ENCODE data around the gene CTSW. TPM values are rescaled to one million over a fixed set of nuclear protein-coding genes. Genes with fewer than 3 reads are reported as not detected.

CTSW gene
- polyA plus RNA-seq, 3 donors, result 0.71 to 1.3 (median 0.78) TPM

- DNase-seq, result no peak
- H3K4me3 ChIP-seq (replicated peaks in 1 of 3; ENCODE audit: low read depth in 2 of 3, low read length in 3 of 3), result no peak overlapping the region
- H3K4me1 Mint-ChIP-seq, result peaks cover 39% of the 10 kb centered on the region
- 92% methylated on average over 1 of the region's 4 CpGs for WGBS (ENCODE audit: insufficient coverage)
- no peak overlapping the region for H3K9ac ChIP-seq (ENCODE audit: insufficient read depth, low read length, poor library complexity, severe bottlenecking)
- peaks cover 48 to 56% of the 10 kb centered on the region in 2 donors for H3K4me1 ChIP-seq (ENCODE audit: control insufficient read depth in 1 of 2, insufficient read depth in 2 of 2, low read length in 2 of 2)
- H4K20me1 ChIP-seq (ENCODE audit: insufficient read depth, low read length), result peaks cover 12% of the 10 kb centered on the region
- intact Hi-C loops (cut with micrococcal nuclease), result no loop called here
- no peak overlapping the region for H3K4me2 ChIP-seq (replicated peaks; ENCODE audit: extremely low read depth, low read length, poor library complexity, severe bottlenecking)
- no peak overlapping the region for H3K4me3 Mint-ChIP-seq
- no peak for TF ChIP-seq CTCF (IDR thresholded peaks at IDR 0.05)
- H3K27me3 ChIP-seq (ENCODE audit: control insufficient read depth in 2 of 2, insufficient read depth in 2 of 2, low read length in 2 of 2), result no peaks in the 10 kb centered on the region
- H3K27ac ChIP-seq (ENCODE audit: low read depth in 1 of 2, low read length in 2 of 2), result no peak overlapping the region
- H3K36me3 ChIP-seq (replicated peaks in 1 of 2; ENCODE audit: control insufficient read depth in 1 of 2, insufficient read depth in 2 of 2, low read length in 2 of 2), result peaks cover 0 to 5% of the 10 kb centered on the region in 2 donors
- peaks cover 0 to under 1% (median 0%) of the 10 kb centered on the region in 3 donors for H3K27me3 Mint-ChIP-seq (ENCODE audit: low read depth in 3 of 3)
- no peaks in the 10 kb centered on the region for H3K9me3 Mint-ChIP-seq
- H3K27ac Mint-ChIP-seq, result no peak overlapping the region
- H2AFZ ChIP-seq (ENCODE audit: insufficient read depth, low read depth, low read length, poor library complexity, severe bottlenecking), result no peak overlapping the region
- peaks cover 16 to 19% of the 10 kb centered on the region in 2 donors for H3K36me3 Mint-ChIP-seq
- H3K9me3 ChIP-seq (replicated peaks in 1 of 2; ENCODE audit: control insufficient read depth in 1 of 2, insufficient read depth in 1 of 2, low read length in 2 of 2), result no peaks in the 10 kb centered on the region
- H3K79me2 ChIP-seq (ENCODE audit: insufficient read depth, low read length), result peaks cover 25% of the 10 kb centered on the region
Measured at GRCh38 chr11:65897020-65897471, 17.4 kb downstream of the CTSW start.

- Histone ChIP-seq H4K20me1 (ENCODE audit: insufficient read depth, low read length) (peaks cover 5% of the 10 kb centered on the region), H3K9me3 (replicated peaks in 1 of 2; ENCODE audit: control insufficient read depth in 1 of 2, insufficient read depth in 1 of 2, low read length in 2 of 2) (no peaks in the 10 kb centered on the region), H3K27ac (ENCODE audit: low read depth in 1 of 2, low read length in 2 of 2) (peak overlapping the region in 1 of 2 donors; percentile 84), H3K79me2 (ENCODE audit: insufficient read depth, low read length) (peaks cover 11% of the 10 kb centered on the region), H3K4me1 (ENCODE audit: control insufficient read depth in 1 of 2, insufficient read depth in 2 of 2, low read length in 2 of 2) (peaks cover 31 to 39% of the 10 kb centered on the region in 2 donors), H2AFZ (ENCODE audit: insufficient read depth, low read depth, low read length, poor library complexity, severe bottlenecking) (no peak overlapping the region), H3K4me2 (replicated peaks; ENCODE audit: extremely low read depth, low read length, poor library complexity, severe bottlenecking) (peak overlapping the region; percentile 96), H3K9ac (ENCODE audit: insufficient read depth, low read length, poor library complexity, severe bottlenecking) (peak overlapping the region; percentile 86), H3K36me3 (replicated peaks in 1 of 2; ENCODE audit: control insufficient read depth in 1 of 2, insufficient read depth in 2 of 2, low read length in 2 of 2) (peaks cover 0 to 5% of the 10 kb centered on the region in 2 donors), H3K27me3 (ENCODE audit: control insufficient read depth in 2 of 2, insufficient read depth in 2 of 2, low read length in 2 of 2) (no peaks in the 10 kb centered on the region), H3K4me3 (replicated peaks in 1 of 3; ENCODE audit: low read depth in 2 of 3, low read length in 3 of 3) (peak overlapping the region; percentile 60 to 92 (median 85))
- DNase-seq, result no peak
- H3K27ac Mint-ChIP-seq, result peak overlapping the region; percentile 74 to 95 (median 81)
- peak overlapping the region; percentile 84 to 86 for H3K4me3 Mint-ChIP-seq
- peaks cover 0 to 3% (median 3%) of the 10 kb centered on the region in 3 donors for H3K27me3 Mint-ChIP-seq (ENCODE audit: low read depth in 3 of 3)
- intact Hi-C loops (cut with micrococcal nuclease), result no loop called here
- 16% methylated on average over 24 of the region's 28 CpGs for WGBS (ENCODE audit: insufficient coverage)
- H3K9me3 Mint-ChIP-seq, result no peaks in the 10 kb centered on the region
- H3K36me3 Mint-ChIP-seq, result peaks cover 11 to 14% of the 10 kb centered on the region in 2 donors
- TF ChIP-seq CTCF (IDR thresholded peaks at IDR 0.05), result no peak
- peaks cover 23% of the 10 kb centered on the region for H3K4me1 Mint-ChIP-seq
Measured at GRCh38 chr11:65898656-65899355, 19.2 kb downstream of the CTSW start.
